HG03139 (cell line): ENCODE data around the gene NOS2.
"Not testable (repeated sequence)": the region's sequence is repeated elsewhere in the genome, so short reads cannot be mapped to it uniquely, and the experiment has no call there.

Experiments used
- ATAC-seq: cut with Tn5 transposase; IDR thresholded peaks from one replicate; pipeline ENCODE4 v1.9.1; 2021; ENCODE audit not compliant: unreplicated experiment

Gene NOS2

GRCh38 chr17:27756467-27757371 lies 43.6 kb downstream of the NOS2 start:
- no peak for ATAC-seq

GRCh38 chr17:27755706-27756466 lies 44.4 kb downstream of the NOS2 start:
- ATAC-seq, result no peak

GRCh38 chr17:27754549-27754948 lies 45.8 kb downstream of the NOS2 start:
- ATAC-seq, result no peak

- ATAC-seq, result not testable (repeated sequence)
Measured at GRCh38 chr17:27753726-27754125, 46.6 kb downstream of the NOS2 start.

GRCh38 chr17:27752831-27753619 lies 47.3 kb downstream of the NOS2 start:
- ATAC-seq, result not testable (repeated sequence)

- no peak for ATAC-seq
Measured at GRCh38 chr17:27751622-27752490, 48.5 kb downstream of the NOS2 start.

GRCh38 chr17:27751166-27751565 lies 49.2 kb downstream of the NOS2 start:
- no peak for ATAC-seq

GRCh38 chr17:27749562-27750150 lies 50.7 kb downstream of the NOS2 start:
- not testable (repeated sequence) for ATAC-seq

GRCh38 chr17:27748360-27748825 lies 51.9 kb downstream of the NOS2 start:
- no peak for ATAC-seq

GRCh38 chr17:27747462-27748359 lies 52.6 kb downstream of the NOS2 start:
- no peak for ATAC-seq

- no peak for ATAC-seq
Measured at GRCh38 chr17:27746881-27747280, 53.4 kb downstream of the NOS2 start.

GRCh38 chr17:27746320-27746719 lies 54.0 kb downstream of the NOS2 start:
- not testable (repeated sequence) for ATAC-seq

GRCh38 chr17:27745207-27745830 lies 55.0 kb downstream of the NOS2 start:
- ATAC-seq, result not testable (repeated sequence)

- no peak for ATAC-seq
Measured at GRCh38 chr17:27743281-27743885, 56.9 kb downstream of the NOS2 start.

- no peak for ATAC-seq
Measured at GRCh38 chr17:27741971-27742575, 58.3 kb downstream of the NOS2 start.

- no peak for ATAC-seq
Measured at GRCh38 chr17:27741361-27741861, 58.9 kb downstream of the NOS2 start.

- not testable (repeated sequence) for ATAC-seq
Measured at GRCh38 chr17:27740541-27740940, 59.8 kb downstream of the NOS2 start.
